Fibroblast of lung (primary cell): ENCODE measurements around the gene COPE. TPM values are rescaled to one million over a fixed set of nuclear protein-coding genes. Genes with fewer than 3 reads are reported as not detected.

Experiments
- DNase-seq, 2 donors: peaks; one replicate each; pipeline versions ENCODE4 v3.0.0 to v3.0.0-alpha.2; 2010; ENCODE audit warnings: low read depth in 2 of 2
- H2AFZ ChIP-seq: 2 replicates; pipeline ENCODE4 v1.5.1; 2012; ENCODE audit warnings: low read length, control low read depth, inconsistent platforms
- H3K27ac ChIP-seq: 2 replicates; pipeline ENCODE4 v1.5.1; 2011; ENCODE audit warnings: low read length, control low read depth; ENCODE audit not compliant: insufficient read depth
- H3K27me3 ChIP-seq: 2 replicates; pipeline ENCODE4 v1.5.1; 2011; ENCODE audit warnings: mild to moderate bottlenecking, low read length; ENCODE audit not compliant: control insufficient read depth, insufficient read depth
- H3K36me3 ChIP-seq: 2 replicates; pipeline ENCODE4 v1.5.1; 2011; ENCODE audit warnings: low read length; ENCODE audit not compliant: control insufficient read depth, insufficient read depth
- H3K4me1 ChIP-seq: 2 replicates; pipeline ENCODE4 v1.5.1; 2011; ENCODE audit warnings: low read length; ENCODE audit not compliant: control insufficient read depth, insufficient read depth; ENCODE audit errors: extremely low read depth
- H3K4me2 ChIP-seq: 2 replicates; pipeline ENCODE4 v1.5.1; 2011; ENCODE audit warnings: low read length, control low read depth; ENCODE audit not compliant: insufficient read depth; ENCODE audit errors: extremely low read depth
- H3K4me3 ChIP-seq, 4 experiments: fragments of 200-600 bp in 1 of 4; sonication (generic) in 1 of 4; replicated peaks in 1 of 4; 2 replicates each; pipeline ENCODE4 v1.5.1; 2011 to 2016; ENCODE audit warnings: low read length in 4 of 4, low read depth in 3 of 4, mild to moderate bottlenecking in 3 of 4, control low read depth in 2 of 4, inconsistent platforms in 1 of 4, mixed read lengths in 1 of 4; ENCODE audit not compliant: insufficient read depth in 1 of 4; ENCODE audit errors: control extremely low read depth in 1 of 4
- H3K79me2 ChIP-seq: 2 replicates; pipeline ENCODE4 v1.5.1; 2012; ENCODE audit warnings: mild to moderate bottlenecking, low read length, inconsistent platforms; ENCODE audit not compliant: control insufficient read depth, insufficient read depth
- H3K9ac ChIP-seq: 2 replicates; pipeline ENCODE4 v1.5.1; 2011; ENCODE audit warnings: mild to moderate bottlenecking, low read length, control low read depth; ENCODE audit not compliant: insufficient read depth
- H3K9me3 ChIP-seq: 2 replicates; pipeline ENCODE4 v1.5.1; 2012; ENCODE audit warnings: low read depth, low read length; ENCODE audit not compliant: control insufficient read depth, insufficient read depth
- H4K20me1 ChIP-seq: 2 replicates; pipeline ENCODE4 v1.5.1; 2011; ENCODE audit warnings: low read length; ENCODE audit not compliant: control insufficient read depth, insufficient read depth; ENCODE audit errors: extremely low read depth
- CTCF ChIP-seq, 2 donors: IDR thresholded peaks in 1 of 2; conservative IDR thresholded peaks in 1 of 2; 1 replicate in 1 of 2; 2 replicates in 1 of 2; pipeline ENCODE4 v1.5.1; 2011 to 2012; ENCODE audit warnings: low read length in 2 of 2, control low read depth in 1 of 2, inconsistent platforms in 1 of 2, low read depth in 1 of 2, mild to moderate bottlenecking in 1 of 2
- EZH2 ChIP-seq: IDR thresholded peaks from 2 replicates; pipeline ENCODE4 v1.5.1; 2012; ENCODE audit warnings: low read length, control low read depth, mild to moderate bottlenecking; ENCODE audit errors: missing control alignments
- polyA plus RNA-seq, 2 donors: library from polyadenylated mRNA; depleted of rRNA in 1 of 2; stranded (reverse) in 1 of 2; unstranded in 1 of 2; fragments of >200 nt; gene quantifications; 2 replicates each; pipeline ENCODE4 v1.2.1, GENCODE V29; 2011 to 2012; ENCODE audit warnings: missing spikeins in 1 of 2
- total RNA-seq: library from RNA; depleted of rRNA; stranded (reverse); fragments of >200 nt; gene quantifications from 2 replicates; pipeline ENCODE4 v1.2.1, GENCODE V29; 2014

The COPE gene
- total and polyA plus RNA-seq, 2 donors (not counting 1 experiment from before 2014, with no cell fraction given) = 146 to 182 TPM

GRCh38 chr19:18945297-18945696 is 26.1 kb upstream of the COPE start:
- no peaks in the 10 kb centered on the region for H3K27me3 ChIP-seq
- no peak overlapping the region for H3K4me3 ChIP-seq
- no peak overlapping the region for H3K27ac ChIP-seq
- TF ChIP-seq CTCF (conservative IDR thresholded peaks at IDR 0.05 in 1 of 2, IDR thresholded peaks at IDR 0.05 in 1 of 2; ENCODE audit: low read depth in 1 of 2, low read length in 2 of 2) (no peak), EZH2 (no peak)
- H3K9ac ChIP-seq = no peak overlapping the region
- H3K9me3 ChIP-seq = no peaks in the 10 kb centered on the region
- no peak overlapping the region for H2AFZ ChIP-seq
- peaks cover 4% of the 10 kb centered on the region for H3K79me2 ChIP-seq
- no peak for DNase-seq
- no peak overlapping the region for H3K4me2 ChIP-seq
- H4K20me1 ChIP-seq = no peaks in the 10 kb centered on the region
- H3K4me1 ChIP-seq = no peaks in the 10 kb centered on the region
- H3K36me3 ChIP-seq = peaks cover 1% of the 10 kb centered on the region

- Histone ChIP-seq H3K79me2 (peaks cover 20% of the 10 kb centered on the region), H3K36me3 (peaks cover 1% of the 10 kb centered on the region), H2AFZ (no peak overlapping the region), H3K4me1 (no peaks in the 10 kb centered on the region), H3K9me3 (no peaks in the 10 kb centered on the region), H3K27ac (no peak overlapping the region), H3K4me3 (no peak overlapping the region), H3K9ac (no peak overlapping the region), H3K4me2 (no peak overlapping the region), H3K27me3 (no peaks in the 10 kb centered on the region), H4K20me1 (no peaks in the 10 kb centered on the region)
- no peak for DNase-seq
- TF ChIP-seq EZH2 (no peak), CTCF (conservative IDR thresholded peaks at IDR 0.05 in 1 of 2, IDR thresholded peaks at IDR 0.05 in 1 of 2; ENCODE audit: low read depth in 1 of 2, low read length in 2 of 2) (no peak)
Measured at GRCh38 chr19:18943465-18943864, 24.3 kb upstream of the COPE start.

- no peak for DNase-seq
- Histone ChIP-seq H3K9me3 (no peaks in the 10 kb centered on the region), H3K9ac (no peak overlapping the region), H3K79me2 (peaks cover 22% of the 10 kb centered on the region), H2AFZ (no peak overlapping the region), H3K4me3 (no peak overlapping the region), H3K36me3 (peaks cover 4% of the 10 kb centered on the region), H3K27me3 (no peaks in the 10 kb centered on the region), H3K4me2 (no peak overlapping the region), H3K27ac (no peak overlapping the region), H3K4me1 (no peaks in the 10 kb centered on the region), H4K20me1 (no peaks in the 10 kb centered on the region)
- TF ChIP-seq CTCF (conservative IDR thresholded peaks at IDR 0.05 in 1 of 2, IDR thresholded peaks at IDR 0.05 in 1 of 2; ENCODE audit: low read depth in 1 of 2, low read length in 2 of 2) (no peak), EZH2 (no peak)
Measured at GRCh38 chr19:18942692-18943091, 23.5 kb upstream of the COPE start.
